ENCODE measurements around the gene ARSI. TPM values are rescaled to one million over a fixed set of nuclear protein-coding genes. Genes with fewer than 3 reads are reported as not detected.

Gene ARSI
- polyA plus RNA-seq, 1 of the 3 experiments (the other 2 are of a cell fraction): 0.20 TPM

DNA sequence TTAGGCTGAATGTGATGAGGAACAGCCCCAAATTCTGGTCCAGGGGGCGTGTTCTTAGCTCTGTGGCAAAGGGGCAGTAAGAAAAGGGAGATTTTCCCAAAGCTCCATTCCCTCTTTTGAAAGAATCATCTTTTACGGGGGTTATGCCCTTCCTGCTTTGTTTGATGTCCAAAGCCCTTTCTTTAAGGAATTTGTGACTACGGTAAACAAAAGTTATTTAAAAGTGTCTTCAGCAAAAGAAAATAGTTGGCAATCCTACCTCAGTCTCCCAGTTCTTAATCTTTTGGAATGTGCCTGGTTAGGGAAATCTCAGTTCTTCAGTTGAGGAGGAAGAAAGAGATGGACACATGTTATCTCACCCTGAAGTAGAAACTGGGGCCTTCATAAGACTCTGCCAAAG, 24.4 kb upstream of the ARSI start:
- Histone ChIP-seq H3K27ac (ENCODE audit: low read depth in 2 of 2, low read length in 1 of 2) (no peak overlapping the region), H3K9me2 (no peaks in the 10 kb centered on the region), H3K9ac (no peak overlapping the region), H3K9me3 (no peaks in the 10 kb centered on the region), H2AFZ (ENCODE audit: low read depth) (no peak overlapping the region), H4K20me1 (ENCODE audit: insufficient read depth) (no peaks in the 10 kb centered on the region), H3K36me3 (replicated peaks in 1 of 2; ENCODE audit: control insufficient read depth in 1 of 2, insufficient read depth in 2 of 2, low read length in 1 of 2) (no peaks in the 10 kb centered on the region), H3K4me3 (ENCODE audit: low read depth in 2 of 2, low read length in 1 of 2) (no peak overlapping the region), H3K27me3 (ENCODE audit: insufficient read depth) (no peaks in the 10 kb centered on the region), H3K4me2 (no peak overlapping the region), H3F3A (replicated peaks; ENCODE audit: insufficient read depth) (no peaks in the 10 kb centered on the region), H3K4me1 (ENCODE audit: control insufficient read depth in 1 of 2, insufficient read depth in 2 of 2, low read depth in 1 of 2, low read length in 1 of 2) (no peaks in the 10 kb centered on the region), H3K79me2 (ENCODE audit: insufficient read depth) (no peaks in the 10 kb centered on the region)
- ChIA-PET POLR2A (no interaction called here), CTCF (interaction anchor here (0.9 to 5.5 kb wide), 3 partner anchors 9 to 109 kb away, joined by 3 to 27 read pairs (median 3); no protein-coding TSS in a partner anchor)
- 86% methylated on average over 3 of the region's 3 CpGs for WGBS (ENCODE audit: low lambda C conversion rate)
- no peak for DNase-seq
- TF ChIP-seq ELF1 (IDR thresholded peaks at IDR 0.05) (no peak), EP300 (IDR thresholded peaks at IDR 0.05; ENCODE audit: borderline replicate concordance in 1 of 2, low read depth in 1 of 2, low read length in 1 of 2) (no peak), POLR2AphosphoS5 (IDR thresholded peaks at IDR 0.05; ENCODE audit: low read depth, low read length) (no peak), TEAD4 (IDR thresholded peaks at IDR 0.05; ENCODE audit: borderline replicate concordance, insufficient read depth) (no peak), GABPA (IDR thresholded peaks at IDR 0.05; ENCODE audit: low read depth) (no peak), FOXM1 (IDR thresholded peaks at IDR 0.05; ENCODE audit: low read depth) (no peak), RCOR1 (IDR thresholded peaks at IDR 0.05; ENCODE audit: low read length) (no peak), TCF12 (IDR thresholded peaks at IDR 0.05) (no peak)
- TF ChIP-seq, protein P1, sequence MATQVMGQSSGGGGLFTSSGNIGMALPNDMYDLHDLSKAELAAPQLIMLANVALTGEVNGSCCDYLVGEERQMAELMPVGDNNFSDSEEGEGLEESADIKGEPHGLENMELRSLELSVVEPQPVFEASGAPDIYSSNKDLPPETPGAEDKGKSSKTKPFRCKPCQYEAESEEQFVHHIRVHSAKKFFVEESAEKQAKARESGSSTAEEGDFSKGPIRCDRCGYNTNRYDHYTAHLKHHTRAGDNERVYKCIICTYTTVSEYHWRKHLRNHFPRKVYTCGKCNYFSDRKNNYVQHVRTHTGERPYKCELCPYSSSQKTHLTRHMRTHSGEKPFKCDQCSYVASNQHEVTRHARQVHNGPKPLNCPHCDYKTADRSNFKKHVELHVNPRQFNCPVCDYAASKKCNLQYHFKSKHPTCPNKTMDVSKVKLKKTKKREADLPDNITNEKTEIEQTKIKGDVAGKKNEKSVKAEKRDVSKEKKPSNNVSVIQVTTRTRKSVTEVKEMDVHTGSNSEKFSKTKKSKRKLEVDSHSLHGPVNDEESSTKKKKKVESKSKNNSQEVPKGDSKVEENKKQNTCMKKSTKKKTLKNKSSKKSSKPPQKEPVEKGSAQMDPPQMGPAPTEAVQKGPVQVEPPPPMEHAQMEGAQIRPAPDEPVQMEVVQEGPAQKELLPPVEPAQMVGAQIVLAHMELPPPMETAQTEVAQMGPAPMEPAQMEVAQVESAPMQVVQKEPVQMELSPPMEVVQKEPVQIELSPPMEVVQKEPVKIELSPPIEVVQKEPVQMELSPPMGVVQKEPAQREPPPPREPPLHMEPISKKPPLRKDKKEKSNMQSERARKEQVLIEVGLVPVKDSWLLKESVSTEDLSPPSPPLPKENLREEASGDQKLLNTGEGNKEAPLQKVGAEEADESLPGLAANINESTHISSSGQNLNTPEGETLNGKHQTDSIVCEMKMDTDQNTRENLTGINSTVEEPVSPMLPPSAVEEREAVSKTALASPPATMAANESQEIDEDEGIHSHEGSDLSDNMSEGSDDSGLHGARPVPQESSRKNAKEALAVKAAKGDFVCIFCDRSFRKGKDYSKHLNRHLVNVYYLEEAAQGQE (IDR thresholded peaks at IDR 0.05; ENCODE audit: low read depth, low read length): no peak

DNA sequence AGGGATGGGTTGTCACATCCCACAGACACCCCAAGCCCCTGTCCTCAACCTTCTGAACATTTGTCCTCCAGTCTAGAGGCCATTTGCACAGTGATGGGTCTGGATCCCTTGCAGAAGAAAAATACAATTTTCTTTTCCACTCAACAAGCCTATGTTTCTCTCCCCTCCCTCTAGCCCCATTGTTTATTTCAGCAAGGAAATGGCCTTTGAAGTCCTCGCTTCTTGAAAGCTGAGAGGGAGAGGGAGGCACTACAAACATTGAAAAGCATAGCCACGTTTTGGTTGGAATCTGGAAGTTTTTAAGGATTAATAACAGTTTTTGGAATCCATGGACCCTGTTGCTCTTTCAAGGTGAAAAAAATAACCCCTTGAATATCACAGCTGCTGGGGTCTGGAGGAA, 24.0 kb upstream of the ARSI start:
- no peaks in the 10 kb centered on the region for H3K36me3 ChIP-seq (replicated peaks in 1 of 2; ENCODE audit: control insufficient read depth in 1 of 2, insufficient read depth in 2 of 2, low read length in 1 of 2)
- 79% methylated on average over 2 of the region's 2 CpGs for WGBS (ENCODE audit: low lambda C conversion rate)
- CTCF ChIA-PET: interaction anchor here (1.2 to 5.5 kb wide), 2 partner anchors 9 to 24 kb away, joined by 3 to 27 read pairs; no protein-coding TSS in a partner anchor
- H3K4me3 ChIP-seq (ENCODE audit: low read depth in 2 of 2, low read length in 1 of 2): no peak overlapping the region
- TF ChIP-seq, protein P2, sequence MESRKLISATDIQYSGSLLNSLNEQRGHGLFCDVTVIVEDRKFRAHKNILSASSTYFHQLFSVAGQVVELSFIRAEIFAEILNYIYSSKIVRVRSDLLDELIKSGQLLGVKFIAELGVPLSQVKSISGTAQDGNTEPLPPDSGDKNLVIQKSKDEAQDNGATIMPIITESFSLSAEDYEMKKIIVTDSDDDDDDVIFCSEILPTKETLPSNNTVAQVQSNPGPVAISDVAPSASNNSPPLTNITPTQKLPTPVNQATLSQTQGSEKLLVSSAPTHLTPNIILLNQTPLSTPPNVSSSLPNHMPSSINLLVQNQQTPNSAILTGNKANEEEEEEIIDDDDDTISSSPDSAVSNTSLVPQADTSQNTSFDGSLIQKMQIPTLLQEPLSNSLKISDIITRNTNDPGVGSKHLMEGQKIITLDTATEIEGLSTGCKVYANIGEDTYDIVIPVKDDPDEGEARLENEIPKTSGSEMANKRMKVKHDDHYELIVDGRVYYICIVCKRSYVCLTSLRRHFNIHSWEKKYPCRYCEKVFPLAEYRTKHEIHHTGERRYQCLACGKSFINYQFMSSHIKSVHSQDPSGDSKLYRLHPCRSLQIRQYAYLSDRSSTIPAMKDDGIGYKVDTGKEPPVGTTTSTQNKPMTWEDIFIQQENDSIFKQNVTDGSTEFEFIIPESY (IDR thresholded peaks at IDR 0.05; ENCODE audit: borderline replicate concordance, low read depth): no peak
- TF ChIP-seq, protein P3, sequence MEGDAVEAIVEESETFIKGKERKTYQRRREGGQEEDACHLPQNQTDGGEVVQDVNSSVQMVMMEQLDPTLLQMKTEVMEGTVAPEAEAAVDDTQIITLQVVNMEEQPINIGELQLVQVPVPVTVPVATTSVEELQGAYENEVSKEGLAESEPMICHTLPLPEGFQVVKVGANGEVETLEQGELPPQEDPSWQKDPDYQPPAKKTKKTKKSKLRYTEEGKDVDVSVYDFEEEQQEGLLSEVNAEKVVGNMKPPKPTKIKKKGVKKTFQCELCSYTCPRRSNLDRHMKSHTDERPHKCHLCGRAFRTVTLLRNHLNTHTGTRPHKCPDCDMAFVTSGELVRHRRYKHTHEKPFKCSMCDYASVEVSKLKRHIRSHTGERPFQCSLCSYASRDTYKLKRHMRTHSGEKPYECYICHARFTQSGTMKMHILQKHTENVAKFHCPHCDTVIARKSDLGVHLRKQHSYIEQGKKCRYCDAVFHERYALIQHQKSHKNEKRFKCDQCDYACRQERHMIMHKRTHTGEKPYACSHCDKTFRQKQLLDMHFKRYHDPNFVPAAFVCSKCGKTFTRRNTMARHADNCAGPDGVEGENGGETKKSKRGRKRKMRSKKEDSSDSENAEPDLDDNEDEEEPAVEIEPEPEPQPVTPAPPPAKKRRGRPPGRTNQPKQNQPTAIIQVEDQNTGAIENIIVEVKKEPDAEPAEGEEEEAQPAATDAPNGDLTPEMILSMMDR (IDR thresholded peaks at IDR 0.05): no peak
- no peak for TF ChIP-seq RCOR1 (IDR thresholded peaks at IDR 0.05; ENCODE audit: low read length)
- no peak for TF ChIP-seq CHD2 (IDR thresholded peaks at IDR 0.05; ENCODE audit: low read length, partially characterized antibody)
- TF ChIP-seq FOSL2 (IDR thresholded peaks at IDR 0.05; ENCODE audit: borderline replicate concordance, low read depth): no peak
- TF ChIP-seq, protein P4, sequence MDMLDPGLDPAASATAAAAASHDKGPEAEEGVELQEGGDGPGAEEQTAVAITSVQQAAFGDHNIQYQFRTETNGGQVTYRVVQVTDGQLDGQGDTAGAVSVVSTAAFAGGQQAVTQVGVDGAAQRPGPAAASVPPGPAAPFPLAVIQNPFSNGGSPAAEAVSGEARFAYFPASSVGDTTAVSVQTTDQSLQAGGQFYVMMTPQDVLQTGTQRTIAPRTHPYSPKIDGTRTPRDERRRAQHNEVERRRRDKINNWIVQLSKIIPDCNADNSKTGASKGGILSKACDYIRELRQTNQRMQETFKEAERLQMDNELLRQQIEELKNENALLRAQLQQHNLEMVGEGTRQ (IDR thresholded peaks at IDR 0.05; ENCODE audit: borderline replicate concordance, low read depth, low read length): no peak
- TF ChIP-seq, protein P5, sequence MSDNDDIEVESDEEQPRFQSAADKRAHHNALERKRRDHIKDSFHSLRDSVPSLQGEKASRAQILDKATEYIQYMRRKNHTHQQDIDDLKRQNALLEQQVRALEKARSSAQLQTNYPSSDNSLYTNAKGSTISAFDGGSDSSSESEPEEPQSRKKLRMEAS (IDR thresholded peaks at IDR 0.05; ENCODE audit: low read depth): no peak
- no peak for TF ChIP-seq MEF2A (IDR thresholded peaks at IDR 0.05; ENCODE audit: borderline replicate concordance, low read depth)
- no peak for TF ChIP-seq EP300 (IDR thresholded peaks at IDR 0.05; ENCODE audit: borderline replicate concordance in 1 of 2, low read depth in 1 of 2, low read length in 1 of 2)
- TF ChIP-seq YY1 (IDR thresholded peaks at IDR 0.05; ENCODE audit: low read depth): no peak
- TF ChIP-seq, protein P6, sequence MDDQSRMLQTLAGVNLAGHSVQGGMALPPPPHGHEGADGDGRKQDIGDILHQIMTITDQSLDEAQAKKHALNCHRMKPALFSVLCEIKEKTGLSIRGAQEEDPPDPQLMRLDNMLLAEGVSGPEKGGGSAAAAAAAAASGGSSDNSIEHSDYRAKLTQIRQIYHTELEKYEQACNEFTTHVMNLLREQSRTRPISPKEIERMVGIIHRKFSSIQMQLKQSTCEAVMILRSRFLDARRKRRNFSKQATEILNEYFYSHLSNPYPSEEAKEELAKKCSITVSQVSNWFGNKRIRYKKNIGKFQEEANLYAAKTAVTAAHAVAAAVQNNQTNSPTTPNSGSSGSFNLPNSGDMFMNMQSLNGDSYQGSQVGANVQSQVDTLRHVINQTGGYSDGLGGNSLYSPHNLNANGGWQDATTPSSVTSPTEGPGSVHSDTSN (IDR thresholded peaks at IDR 0.05): no peak
- no peak for TF ChIP-seq TCF12 (IDR thresholded peaks at IDR 0.05)
- H3K4me1 ChIP-seq (ENCODE audit: control insufficient read depth in 1 of 2, insufficient read depth in 2 of 2, low read depth in 1 of 2, low read length in 1 of 2): no peaks in the 10 kb centered on the region
- H3K9ac ChIP-seq: no peak overlapping the region
- no peak for DNase-seq
- peaks cover 4% of the 10 kb centered on the region for H3F3A ChIP-seq (replicated peaks; ENCODE audit: insufficient read depth)
- H3K79me2 ChIP-seq (ENCODE audit: insufficient read depth): no peaks in the 10 kb centered on the region
- H2AFZ ChIP-seq (ENCODE audit: low read depth): no peak overlapping the region
- POLR2A ChIA-PET: no interaction called here
- no peak overlapping the region for H3K4me2 ChIP-seq
- no peak overlapping the region for H3K27ac ChIP-seq (ENCODE audit: low read depth in 2 of 2, low read length in 1 of 2)
- H3K27me3 ChIP-seq (ENCODE audit: insufficient read depth): no peaks in the 10 kb centered on the region
- no peaks in the 10 kb centered on the region for H4K20me1 ChIP-seq (ENCODE audit: insufficient read depth)
- H3K9me2 ChIP-seq: no peaks in the 10 kb centered on the region
- no peaks in the 10 kb centered on the region for H3K9me3 ChIP-seq
